Naive B cell (primary cell): ENCODE results near the gene RNFT1. TPM values are rescaled to one million over a fixed set of nuclear protein-coding genes. Genes with fewer than 3 reads are reported as not detected.

Source experiments
- ATAC-seq, 2 donors: fragments of 150-1000 bp; cut with Tn5 transposase; 2 replicates each; pipeline ENCODE4 v1.10.0; 2021; ENCODE audit warnings: low read depth in 2 of 2, mild to moderate bottlenecking in 2 of 2, moderate library complexity in 2 of 2
- DNase-seq: peaks from one replicate; pipeline ENCODE4 v3.0.0; 2022
- H3K27ac Mint-ChIP-seq, 6 donors: one replicate each; pipeline ENCODE4 v1.8.0; 2020 to 2022; ENCODE audit warnings: mild to moderate bottlenecking in 6 of 6, mixed read lengths in 6 of 6, moderate library complexity in 5 of 6, inconsistent platforms in 2 of 6
- H3K27me3 Mint-ChIP-seq, 3 donors: one replicate each; pipeline ENCODE4 v1.8.0; 2021 to 2022; ENCODE audit warnings: mixed read lengths in 3 of 3, mild to moderate bottlenecking in 1 of 3
- H3K36me3 Mint-ChIP-seq, 2 donors: one replicate each; pipeline ENCODE4 v1.8.0; 2020 to 2022; ENCODE audit warnings: mixed read lengths in 2 of 2, inconsistent platforms in 1 of 2, mild to moderate bottlenecking in 1 of 2
- H3K4me1 Mint-ChIP-seq, 3 donors: one replicate each; pipeline ENCODE4 v1.8.0; 2020 to 2022; ENCODE audit warnings: mixed read lengths in 3 of 3, inconsistent platforms in 1 of 3, mild to moderate bottlenecking in 1 of 3, moderate library complexity in 1 of 3
- H3K4me3 Mint-ChIP-seq, 8 donors: one replicate each; pipeline ENCODE4 v1.8.0; 2020 to 2022; ENCODE audit warnings: mild to moderate bottlenecking in 8 of 8, mixed read lengths in 8 of 8, moderate library complexity in 8 of 8, inconsistent platforms in 2 of 8
- H3K9me3 Mint-ChIP-seq, 7 donors: one replicate each; pipeline ENCODE4 v1.8.0; 2020 to 2022; ENCODE audit warnings: mixed read lengths in 7 of 7, mild to moderate bottlenecking in 5 of 7, inconsistent platforms in 2 of 7, moderate library complexity in 1 of 7
- polyA plus RNA-seq, 6 donors: library from polyadenylated mRNA; unstranded; fragments of 300-500 nt; fragmentation: Illumina TruSeq; gene quantifications; one replicate each; pipeline ENCODE4 v1.2.3, GENCODE V29; 2021; ENCODE audit warnings: low read depth in 6 of 6

The RNFT1 gene
- polyA plus RNA-seq, 6 donors from 2014 or later, result 33.0 to 73.3 (median 42.8) TPM

DNA sequence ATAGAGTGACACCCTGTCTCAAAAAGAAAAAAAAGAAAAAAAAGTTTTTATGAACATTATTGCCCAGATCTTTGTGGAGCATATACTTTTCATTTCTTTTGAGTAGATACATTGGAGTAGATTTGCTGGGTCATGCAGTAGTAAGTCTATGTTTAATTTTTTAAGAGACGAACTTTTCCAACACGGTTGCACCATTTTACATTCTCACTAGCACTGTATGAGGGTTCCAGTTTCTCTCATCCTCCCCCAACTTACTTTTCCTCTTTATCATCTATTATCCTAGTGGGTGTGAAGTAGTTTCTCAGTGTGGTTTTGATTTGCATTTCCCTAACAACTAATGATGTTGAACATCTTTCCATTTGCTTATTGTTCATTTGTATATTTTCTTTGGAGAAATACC, 61.1 kb downstream of the RNFT1 start:
- H3K4me3 Mint-ChIP-seq, result no peak overlapping the region
- no peak overlapping the region for H3K27ac Mint-ChIP-seq
- H3K27me3 Mint-ChIP-seq, result no peaks in the 10 kb centered on the region
- H3K4me1 Mint-ChIP-seq, result peaks cover 8 to 42% (median 23%) of the 10 kb centered on the region in 3 donors
- no peaks in the 10 kb centered on the region for H3K9me3 Mint-ChIP-seq
- peaks cover 0 to 4% of the 10 kb centered on the region in 2 donors for H3K36me3 Mint-ChIP-seq
- DNase-seq (no peak), ATAC-seq (no peak)

Other genes with a start within 250 kb of the RNFT1 start
- 10 to 100 TPM; 12.7 to 26.5 (median 23.3) TPM for gene TUBD1, start 71.8 kb downstream of the RNFT1 start, polyA plus RNA-seq
- 10 to 100 TPM; 13.7 to 28.2 (median 21.0) TPM for gene RPS6KB1, start 71.6 kb downstream of the RNFT1 start, polyA plus RNA-seq
- gene HEATR6, start 114.2 kb upstream of the RNFT1 start, polyA plus RNA-seq, result 10 to 100 TPM; 10.1 to 19.1 (median 15.8) TPM
- gene CA4, start 185.2 kb upstream of the RNFT1 start, polyA plus RNA-seq, result not detected